ENCODE measurements around the gene UBAP2.

Gene UBAP2

DNA sequence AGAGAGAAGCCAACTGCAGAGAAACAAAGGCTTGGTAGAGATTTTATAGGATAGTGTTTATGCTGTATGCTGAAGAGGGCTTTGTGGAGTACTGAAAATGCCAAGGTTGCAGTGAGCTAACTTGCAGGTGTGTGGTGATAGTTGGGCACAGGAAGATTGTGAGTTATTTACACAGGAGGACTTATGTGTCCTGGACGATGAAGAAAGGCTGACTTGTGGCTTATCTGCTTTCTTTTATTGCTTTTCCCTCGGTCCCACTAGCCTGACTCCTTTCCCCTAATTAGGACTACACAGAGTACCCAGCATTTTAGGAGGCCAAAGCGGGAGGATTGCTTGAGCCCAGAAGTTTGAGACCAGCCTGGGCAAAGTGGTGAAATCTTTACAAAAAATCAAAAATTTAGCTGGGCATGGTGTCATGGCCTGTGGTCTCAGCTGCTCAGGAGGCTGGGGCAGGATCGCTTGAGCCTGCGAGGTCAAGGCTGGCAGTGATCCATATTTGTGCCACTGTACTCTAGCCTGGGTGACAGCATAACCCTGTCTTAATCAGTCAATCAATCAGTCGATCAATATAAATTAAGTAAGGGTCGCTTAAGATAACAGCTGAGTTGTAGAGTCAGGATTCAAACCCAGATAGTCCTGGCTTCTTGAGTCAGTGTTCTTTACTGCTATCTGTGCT, 169.9 kb downstream of the UBAP2 start:
- DNase-seq (ENCODE audit: low spot score), result no peak

DNA sequence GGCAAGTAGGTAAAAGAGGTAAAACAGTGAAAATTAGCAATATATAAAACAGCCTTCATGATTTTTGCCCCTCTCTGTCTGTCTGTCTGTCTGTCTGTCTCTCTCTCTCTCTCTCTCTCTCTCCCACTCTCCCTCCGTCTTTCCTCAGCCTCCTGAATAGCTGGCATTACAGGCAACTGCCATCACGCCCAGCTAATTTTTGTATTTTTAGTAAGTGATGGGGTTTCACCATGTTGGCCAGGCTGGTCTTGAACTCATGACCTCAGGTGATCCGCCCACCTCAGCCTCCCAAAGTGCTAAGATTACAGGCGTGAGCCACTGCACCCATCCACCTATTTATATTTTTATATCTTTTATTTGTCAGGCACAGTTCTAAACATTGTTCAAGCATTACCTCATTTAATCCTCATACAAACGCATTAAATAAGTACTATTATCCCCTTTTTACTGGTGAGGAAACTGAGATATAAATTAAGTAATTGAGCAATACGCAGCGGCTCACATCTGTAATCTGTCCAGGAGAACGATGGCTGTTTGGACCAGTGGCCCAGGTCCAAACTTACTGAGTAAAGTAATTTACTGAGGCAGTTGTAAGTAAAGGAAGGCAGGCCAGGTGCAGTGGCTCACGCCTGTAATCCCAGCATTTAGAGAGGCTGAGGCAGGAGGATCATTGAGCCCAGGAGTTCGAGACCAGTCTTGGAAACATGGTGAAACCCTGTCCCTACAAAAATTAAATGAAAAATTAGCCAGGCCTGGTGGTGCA, 170.8 kb downstream of the UBAP2 start:
- DNase-seq (ENCODE audit: low spot score), result no peak

All from ecto neural progenitor cell (in vitro differentiated cells).